NCI-H1092 (cell line): ENCODE data around the gene C1QL2.

Experiments used
- DNase-seq: peaks from one replicate; lab custom pipeline; 2025; lab: John Stamatoyannopoulos, UW

Gene C1QL2

DNA sequence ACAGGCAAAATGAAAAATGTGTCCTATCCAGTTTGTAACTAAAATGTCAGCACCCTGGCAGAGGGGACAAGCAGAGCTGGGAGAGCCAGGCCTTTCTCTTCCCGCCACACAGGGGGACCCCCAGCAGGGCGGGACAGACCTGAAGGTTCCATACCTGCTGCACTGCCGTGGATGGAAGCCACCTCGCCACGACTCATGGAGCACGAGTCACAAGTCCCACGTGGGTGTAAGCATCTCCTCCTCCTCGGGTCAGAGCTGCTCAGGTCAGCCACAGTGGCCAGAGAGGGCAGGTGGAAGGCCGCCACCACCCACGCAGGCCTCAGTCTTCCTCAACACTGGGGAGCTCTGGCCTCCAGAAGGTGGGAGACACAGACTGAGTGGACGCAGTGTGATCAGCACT is 21.0 kb downstream of the C1QL2 start:
- DNase-seq = no peak

DNA sequence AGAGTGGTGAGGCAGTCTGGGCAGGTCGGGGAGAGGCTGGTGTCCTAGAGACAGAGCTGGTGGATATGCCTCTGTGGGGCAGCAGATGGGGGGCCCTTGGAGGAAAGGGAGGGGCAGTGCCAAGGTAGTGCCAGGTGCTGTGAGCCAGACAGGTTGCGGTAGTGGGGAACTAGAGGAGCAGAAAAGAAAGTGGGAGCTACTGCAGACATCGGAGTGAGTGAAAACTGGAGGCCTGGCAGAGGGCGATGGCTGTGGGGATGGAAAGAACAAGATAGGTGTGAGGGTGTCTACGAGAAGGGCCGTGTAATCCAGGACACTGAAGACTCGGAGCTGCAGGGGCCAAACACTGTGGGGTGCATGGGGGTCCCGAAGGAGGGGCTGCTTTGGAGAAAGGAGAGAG is 21.7 kb downstream of the C1QL2 start:
- no peak for DNase-seq

DNA sequence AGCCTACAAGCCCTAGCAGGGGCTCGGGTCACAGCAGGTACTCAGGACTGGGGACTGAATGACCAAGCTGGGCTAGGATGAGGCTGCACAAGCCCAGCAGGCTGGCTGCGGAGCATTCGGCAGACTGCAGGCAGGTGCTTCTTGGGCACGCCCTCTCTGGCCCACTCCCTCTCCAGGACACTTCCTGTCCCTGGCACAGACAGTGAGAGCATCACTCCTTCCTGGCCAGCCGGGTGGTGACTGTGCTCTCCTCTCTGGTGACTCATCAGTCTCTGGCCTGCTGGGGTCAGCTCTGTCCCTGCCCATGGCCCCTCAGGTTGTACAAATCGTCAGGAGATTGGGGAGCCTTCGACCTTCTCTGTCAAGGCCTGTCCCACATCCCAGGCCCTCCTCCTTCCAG is 22.5 kb downstream of the C1QL2 start:
- DNase-seq = no peak

DNA sequence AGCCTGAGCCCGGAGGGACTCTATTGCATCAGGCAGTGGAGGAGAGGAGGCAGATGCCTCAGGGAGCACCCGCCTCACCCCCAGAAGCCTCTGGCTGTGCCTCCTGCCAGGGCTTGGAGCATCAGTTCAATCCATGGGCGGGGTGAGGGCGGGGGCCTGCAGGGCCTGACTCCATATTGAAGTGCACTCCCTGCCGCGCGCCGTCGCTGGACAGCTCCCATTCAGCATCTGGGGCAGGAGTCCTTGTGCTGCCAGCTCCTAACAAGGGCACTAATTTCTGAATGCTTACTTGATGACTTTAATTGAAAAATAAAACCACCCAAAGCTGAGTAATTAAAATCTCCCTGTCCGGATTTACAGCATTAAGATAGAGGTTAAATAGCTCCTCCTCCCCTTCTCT is 23.8 kb downstream of the C1QL2 start:
- no peak for DNase-seq

DNA sequence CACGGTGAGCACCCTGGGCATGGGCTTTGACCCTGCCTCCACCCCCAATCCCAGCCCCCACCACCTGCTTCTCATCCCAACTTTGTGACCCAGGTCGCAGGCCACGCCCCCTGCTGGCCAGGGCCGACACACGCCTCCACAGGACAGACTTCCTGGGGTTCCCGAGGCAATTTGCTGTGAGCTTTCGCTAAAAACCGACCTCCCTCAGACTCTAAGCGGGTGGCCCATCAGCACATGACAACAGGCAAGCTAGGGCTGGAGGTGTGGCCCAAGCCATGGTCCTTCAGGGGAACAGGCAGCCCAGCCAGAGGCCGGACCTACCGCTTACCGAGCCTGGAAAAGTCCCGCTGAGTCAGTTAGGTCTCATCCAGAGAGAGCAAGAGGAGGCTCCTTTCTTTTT is 31.9 kb downstream of the C1QL2 start:
- DNase-seq = no peak

DNA sequence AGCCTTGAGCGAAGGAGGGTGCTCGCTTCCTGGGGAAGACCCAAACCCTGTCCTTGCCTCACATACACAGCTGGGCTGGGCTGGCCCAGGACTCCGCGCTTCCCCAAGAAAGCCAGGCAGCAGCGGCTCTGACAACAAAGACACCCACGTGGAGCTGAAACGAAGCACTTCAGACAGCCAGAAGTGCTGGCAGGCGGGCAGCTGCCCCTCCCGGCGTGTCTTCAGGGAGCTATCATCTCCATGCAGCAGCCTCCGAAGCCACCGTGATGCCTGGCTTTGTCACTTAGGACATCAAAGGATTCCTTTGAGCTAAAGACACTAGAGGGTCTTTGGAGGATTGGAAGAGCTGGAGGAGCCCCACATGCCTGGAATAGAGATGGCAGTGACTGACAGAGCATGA is 35.2 kb downstream of the C1QL2 start:
- no peak for DNase-seq

DNA sequence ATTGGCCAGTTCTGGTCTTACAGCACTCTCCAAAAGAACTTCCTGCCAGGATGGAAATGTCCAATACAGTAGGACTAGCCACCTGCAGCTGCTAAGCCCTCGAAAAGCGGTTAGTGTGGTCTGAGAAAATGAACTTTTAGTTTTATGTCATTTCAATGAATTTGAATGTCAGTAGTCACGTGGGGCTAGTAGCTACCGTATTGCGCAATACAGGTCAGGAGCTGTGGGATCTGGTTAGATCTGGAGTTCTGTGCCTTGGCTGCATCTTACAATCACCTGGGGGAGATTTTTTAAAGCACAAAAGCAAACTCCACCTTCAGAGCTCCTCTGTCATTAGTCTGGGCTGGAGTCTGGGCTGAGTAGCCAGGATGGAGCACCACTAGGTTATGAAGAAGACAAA is 35.9 kb downstream of the C1QL2 start:
- no peak for DNase-seq

DNA sequence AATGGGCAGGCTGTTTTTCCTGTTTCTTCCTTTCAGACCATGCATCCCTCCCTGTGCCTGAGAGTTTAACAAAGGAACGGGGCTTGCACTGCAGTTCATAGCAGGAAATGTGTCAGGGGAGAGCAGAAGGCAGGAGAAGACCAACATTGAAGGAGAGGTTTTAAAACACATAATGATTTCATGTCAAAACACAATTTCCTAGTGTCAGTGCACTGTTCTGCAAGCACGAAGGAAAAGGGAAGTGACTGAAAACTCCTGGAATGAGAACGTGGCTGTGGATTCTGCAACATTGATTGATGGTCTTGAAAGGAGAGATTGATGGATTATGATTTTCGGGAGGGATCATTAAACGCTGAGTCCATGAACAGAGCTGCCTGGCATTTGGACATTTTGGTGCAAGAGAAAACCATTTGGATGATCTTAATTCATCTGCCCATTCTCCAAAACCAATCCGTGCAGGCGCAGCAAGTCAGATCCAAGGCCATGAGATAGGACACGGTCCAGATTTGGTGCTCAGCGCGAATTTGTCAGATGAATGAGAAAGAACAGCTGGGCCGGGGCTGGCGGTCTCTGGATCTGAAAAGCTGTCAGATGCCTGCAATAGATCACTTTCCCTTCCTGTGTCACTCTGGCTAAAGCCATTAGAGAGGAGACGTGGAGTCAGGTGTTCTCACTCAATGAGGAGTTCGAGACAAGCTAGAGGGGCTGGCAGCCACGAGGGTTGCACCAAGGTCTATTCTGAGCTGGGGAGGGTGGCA is 38.4 kb downstream of the C1QL2 start:
- no peak for DNase-seq

DNA sequence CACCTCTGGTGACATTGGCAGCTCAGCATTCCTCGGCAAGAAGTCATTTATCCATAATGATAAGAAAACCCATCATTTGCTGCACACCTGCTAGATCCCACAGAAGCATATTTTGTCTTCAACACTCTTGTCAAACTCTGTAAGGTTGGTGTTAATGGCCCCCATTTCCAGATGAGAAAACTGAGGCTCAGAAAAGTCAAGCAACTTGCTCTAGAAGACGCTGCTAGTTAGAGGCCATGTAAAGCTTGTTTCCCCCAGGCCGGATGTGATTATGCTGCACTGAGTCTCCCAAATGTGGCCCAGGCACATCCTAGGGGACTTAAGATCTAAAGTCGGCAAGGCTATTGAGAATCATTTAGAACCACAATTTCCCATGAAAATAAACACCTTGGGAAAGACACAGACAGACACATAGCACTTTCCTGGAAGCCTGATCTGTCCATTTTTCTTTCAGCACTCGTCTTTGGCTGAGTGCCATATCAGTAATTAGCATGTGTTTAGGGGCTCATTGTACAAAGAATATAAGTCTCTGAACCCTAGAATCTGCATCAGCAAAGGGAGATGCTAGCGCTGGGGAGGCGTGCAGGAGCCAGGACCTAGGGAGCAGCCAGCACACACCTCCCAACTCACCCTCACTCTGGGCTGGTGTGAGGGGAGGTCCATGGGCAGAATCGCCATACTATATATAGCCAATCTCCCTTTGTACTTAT is 39.3 kb downstream of the C1QL2 start:
- DNase-seq = no peak

DNA sequence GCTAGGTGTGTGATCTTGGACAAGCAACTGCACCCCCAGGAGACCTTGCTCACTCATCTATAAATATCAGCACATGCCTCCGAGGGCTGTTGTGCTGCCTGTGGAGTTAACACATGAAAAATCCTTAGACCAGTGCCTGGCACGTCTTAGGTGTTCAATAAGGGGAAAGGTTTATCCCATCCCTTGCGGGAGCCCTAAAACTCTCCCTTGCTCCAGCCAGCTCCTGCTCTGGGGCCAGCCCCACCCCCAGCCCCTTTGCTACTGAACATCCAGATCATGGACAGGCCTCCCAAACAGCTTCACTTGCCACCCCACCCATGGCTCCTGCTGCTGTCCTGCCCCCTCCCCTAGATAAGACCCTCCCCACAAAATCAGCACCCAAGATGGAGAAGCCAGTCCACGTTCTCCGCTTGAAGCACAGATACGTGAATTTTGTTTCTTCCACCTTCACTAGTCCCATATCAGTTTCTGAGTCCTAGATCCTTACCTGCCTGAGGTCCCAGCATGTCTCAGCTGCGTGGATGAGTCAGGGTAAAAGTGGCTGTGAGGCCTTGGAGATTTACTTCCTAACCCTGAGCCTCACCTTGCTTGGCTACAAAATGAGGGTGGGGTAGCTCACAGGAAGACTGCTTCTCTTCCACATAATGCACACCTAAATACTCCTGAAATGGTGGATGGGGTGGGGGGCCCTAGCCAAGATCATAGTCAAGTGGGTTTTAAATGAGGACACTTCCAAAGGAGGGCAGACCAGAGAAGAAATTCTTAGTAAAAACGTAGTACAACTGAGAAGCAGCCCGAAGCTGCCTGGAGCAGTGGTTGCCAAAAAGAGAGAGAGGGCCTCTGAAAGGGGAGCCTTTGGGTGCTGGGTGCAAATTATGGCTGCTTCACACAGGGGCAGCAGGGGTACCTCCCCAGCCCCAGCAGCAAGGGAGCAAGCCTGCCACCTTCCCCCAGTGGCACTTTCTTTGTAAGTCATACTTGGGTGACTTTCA is 40.4 kb downstream of the C1QL2 start:
- DNase-seq = no peak

DNA sequence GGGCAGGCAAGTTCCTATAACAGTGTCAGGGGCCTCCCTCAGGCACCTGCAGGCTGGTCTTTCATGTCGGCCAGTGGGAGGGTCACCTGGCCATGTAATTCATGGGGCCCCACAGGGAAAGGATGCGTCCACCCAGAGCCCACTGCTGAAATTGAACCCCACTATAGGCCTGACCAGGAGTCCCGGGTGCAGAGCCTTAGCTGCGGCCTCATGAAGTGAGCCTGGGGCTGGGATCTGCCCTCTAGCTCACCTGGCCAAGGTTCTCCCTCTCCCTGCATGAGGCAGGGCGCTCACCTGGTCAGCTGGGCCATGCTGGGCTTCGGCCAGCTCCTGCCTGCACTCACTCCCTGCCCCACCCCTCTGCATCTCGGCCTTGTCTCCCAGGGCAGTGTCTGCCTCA is 41.1 kb downstream of the C1QL2 start:
- no peak for DNase-seq

DNA sequence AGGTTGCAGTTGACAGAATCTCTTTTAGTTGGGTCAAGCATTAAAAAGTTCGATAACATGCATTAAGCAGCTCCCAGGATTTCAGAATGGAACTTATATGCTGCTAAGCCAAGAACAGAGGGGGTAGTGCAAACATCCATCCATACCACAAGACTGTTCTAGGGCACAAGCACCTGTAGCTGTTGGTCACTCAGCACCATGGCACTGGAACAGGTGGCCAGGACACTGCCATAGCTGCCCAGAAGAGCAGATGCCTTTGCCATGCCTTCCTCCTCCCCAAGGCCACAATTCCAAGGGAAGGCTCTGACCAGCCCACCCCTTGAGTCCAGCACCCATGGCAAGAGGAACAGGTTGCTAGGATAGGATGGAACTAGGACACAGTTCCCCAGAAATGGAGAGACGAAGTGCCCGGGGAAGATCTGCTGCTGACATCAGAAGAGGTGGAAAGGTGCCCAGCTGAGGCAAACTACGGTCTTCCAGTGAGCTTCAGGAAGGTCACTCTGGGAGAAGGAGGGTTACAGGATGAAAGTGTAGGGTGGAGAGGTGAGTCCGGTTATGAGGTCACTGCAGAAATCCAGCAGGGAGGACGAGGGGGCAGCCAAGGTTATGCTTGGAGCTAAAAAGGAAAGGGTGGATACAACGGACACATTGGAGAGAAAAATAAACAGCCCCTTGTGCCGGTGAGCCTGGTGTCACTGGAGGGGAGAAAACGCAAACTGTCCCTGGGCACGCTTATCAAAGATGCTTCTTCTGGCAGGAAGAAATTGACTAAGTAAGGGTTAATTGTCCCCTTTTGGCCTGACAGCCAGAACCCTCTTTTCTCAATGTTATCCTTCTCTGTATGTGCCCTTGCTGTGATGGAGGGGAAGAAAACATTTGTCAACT is 41.9 kb downstream of the C1QL2 start:
- DNase-seq = no peak

DNA sequence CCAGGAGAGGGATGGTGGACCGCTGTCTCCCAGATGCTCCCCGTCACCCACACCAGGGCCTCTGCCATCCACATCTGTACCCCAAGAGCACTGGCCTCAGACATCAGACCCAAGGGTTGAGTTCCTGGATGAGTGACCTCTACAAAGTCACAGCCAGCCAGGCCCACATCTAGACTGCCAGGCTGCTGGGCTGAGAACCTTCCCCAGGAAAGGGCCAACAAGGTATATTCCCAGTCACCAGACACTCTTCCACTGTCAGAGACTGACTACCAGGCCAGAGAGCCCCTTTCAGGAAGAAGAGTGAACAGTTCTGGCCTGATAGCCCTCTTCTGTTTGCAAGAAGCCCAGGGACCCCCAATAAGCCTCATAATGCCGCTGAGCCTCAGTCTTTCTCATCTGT is 44.3 kb downstream of the C1QL2 start:
- DNase-seq = no peak

DNA sequence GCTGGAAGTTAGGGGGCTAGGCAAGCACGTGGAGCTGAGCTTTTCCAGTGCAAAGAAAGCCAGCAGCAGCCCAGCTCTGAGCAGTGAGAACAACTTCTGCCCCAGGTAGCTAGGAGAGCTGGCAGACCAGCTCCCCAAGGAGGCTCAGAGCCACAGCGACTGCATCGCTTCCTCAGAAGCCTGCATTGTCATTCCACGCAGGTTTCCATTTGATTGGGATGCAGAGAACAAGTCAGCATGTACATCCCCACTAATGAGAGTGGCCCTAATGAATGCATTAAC is 45.1 kb downstream of the C1QL2 start:
- no peak for DNase-seq

DNA sequence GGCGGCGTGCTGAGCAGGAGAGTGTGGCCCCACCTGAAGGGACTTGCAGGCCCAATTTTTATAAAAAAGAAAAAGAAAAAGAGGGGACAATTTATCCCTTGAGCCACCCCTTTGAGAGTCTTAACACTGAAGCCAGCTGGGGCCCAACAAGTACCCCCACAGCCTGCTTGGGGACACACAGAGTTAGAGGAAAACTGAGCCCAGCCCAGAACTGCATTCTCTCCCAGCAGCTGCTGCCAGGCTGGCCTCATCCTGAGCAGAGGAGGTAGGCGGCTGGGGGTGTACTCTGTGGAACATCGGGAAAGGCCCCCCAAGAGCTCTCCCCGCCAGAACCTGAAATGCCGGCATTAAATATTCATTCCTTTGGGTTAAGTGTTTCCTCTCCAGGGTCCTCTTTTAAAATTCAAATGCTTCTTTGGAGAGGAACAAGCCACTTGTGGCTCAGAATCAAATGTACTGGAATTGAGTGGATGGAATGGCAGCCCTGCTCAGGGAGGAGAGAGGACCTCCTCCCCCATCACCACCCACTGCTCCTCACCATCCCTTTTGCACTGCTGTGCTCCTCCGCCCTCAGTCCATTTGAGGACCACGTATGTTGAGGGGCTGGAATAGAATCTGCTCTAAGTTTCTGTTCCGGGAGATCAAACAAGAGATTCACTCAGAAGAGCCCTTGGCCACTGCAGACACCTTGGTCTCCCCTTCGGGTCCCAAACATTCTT is 45.6 kb downstream of the C1QL2 start:
- no peak for DNase-seq

DNA sequence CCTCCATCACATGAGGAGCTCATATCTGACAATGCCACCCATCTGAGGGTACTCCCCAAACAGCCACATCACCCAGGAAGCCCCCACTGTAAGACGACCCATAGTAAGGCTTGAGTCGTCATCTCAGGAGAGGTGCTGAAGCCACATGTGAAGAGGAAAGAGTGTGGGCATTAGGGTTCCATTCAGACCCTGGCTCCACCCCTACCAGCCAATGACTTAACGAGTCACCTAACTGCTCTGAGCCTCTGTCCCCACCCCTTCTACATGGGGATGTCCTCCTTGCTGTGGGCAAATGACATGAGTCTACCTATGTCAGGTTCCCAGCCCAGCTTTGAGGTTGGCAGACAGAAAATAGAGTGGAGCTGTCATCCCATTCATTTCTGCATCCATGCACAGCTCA is 46.3 kb downstream of the C1QL2 start:
- no peak for DNase-seq

DNA sequence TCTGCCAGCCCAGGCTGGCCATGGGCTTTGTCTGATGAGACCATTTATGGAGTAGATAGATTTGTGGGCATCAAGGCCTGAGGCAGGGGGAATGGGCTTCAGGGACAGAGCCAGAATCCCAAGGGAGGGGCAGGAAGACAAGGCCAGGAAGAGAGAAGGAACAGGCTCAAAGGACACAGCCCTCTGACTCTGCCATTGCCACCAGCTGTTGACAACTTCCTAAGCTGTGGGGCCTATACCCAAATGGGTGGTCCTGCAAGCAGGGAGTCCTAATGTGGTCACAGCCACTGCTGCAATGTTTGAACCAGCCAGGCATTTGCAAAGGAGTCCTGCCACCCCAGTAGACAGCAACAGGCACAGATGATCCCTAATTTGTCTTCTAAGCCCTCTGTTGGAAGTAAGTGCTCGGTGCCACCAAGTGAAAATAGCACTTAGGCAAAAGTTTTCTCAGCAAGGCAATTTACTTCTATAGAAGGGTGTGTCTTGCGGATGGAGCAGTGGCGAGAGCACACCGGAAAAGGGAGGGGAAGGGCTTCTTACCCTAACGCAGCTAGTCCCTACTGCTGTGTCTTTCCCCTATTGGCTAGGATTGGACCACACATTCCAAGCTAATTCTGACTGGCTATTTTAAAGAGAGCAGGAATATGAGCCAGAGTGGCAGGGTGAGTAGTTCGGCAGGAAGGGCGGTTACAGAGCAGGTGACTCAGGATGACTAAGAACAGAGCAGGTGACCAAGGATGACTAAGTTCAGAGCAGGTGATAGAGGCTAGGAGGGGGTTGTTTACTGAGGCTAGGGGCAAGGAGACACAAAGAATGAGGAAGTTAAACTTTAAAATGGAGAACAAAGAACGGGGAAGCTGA is 47.2 kb downstream of the C1QL2 start:
- DNase-seq = no peak

DNA sequence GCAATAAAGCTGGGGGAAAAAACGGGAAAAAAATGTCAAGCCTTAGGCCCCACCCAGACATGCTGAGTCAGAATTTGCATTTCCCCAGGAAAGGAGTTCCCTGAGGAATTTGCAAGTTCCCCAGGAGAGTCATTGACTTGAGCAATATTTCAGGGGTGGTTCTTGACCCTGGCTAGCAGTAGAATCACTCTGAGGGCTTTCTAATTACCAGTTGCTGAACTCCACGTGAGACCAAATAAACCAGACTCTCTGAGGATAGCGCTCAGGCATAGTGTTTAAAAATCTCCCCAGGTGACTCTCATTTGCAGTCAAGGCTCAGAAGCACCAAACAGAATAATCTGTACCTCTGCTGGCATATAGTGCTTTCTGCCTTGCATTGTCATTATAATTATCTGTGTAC is 48.7 kb downstream of the C1QL2 start:
- no peak for DNase-seq

DNA sequence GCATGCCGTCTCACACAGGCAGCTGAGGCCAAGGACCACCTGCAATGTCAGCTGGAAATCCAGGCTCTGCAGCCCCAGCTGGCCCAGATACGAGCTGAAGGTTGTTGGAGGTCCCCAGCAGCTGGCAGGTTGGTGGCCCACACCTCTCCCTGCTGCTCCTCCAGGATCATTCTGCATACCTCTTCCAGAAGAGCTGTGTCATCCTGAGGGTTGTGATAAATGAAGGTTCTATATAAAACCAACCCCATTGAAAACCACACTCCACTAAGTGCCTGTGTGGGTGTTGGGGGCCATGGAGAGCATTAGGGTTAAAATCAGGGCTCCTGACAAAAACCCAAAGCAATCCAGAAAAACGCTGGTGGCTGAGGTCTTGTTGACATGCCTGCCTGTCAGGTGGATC is 50.4 kb downstream of the C1QL2 start:
- no peak for DNase-seq

DNA sequence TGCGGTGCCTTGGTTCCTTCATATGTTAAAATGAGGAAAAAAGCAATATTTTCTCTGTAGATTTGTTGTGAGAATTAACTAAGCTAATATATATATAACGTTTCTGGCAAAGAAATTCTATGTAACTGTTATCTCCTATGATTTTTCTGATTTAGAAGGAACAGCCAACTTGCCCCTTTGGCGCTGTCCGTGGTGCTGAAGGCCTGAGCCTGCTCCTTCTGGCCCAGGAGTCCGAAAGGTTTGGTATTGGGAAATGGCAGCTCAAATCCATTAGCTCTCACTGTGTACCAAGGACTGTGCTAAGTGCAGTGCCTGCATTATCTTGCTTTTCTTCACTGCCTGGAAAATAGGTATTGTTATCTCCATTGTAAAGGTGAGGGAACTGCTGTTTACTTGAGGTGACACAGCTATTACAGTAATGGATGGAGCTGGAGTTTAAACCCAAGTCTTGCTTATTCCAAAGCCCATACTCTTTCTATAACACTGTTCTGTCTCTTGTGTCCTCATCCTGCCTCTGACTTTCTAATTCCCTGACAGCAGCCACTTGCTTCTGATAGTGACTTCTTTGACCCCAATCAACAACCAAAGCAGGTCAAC is 52.2 kb downstream of the C1QL2 start:
- no peak for DNase-seq
